CD4-positive, alpha-beta T cell (primary cell): ENCODE data around the gene TTC21A. TPM values are rescaled to one million over a fixed set of nuclear protein-coding genes. Genes with fewer than 3 reads are reported as not detected.

Experiments used
- ATAC-seq: fragments of 200-7000 bp; cut with Tn5 transposase; one replicate; pipeline ENCODE4 v1.10.0; 2022; ENCODE audit warnings: mild to moderate bottlenecking; ENCODE audit not compliant: poor library complexity
- CTCF ChIA-PET: fragments of 350-600 bp; sonication (Branson Sonifier 250); formaldehyde crosslinking; loops from one replicate; lab custom pipeline; 2021; ENCODE audit warnings: antibody characterized with exemption, inconsistent platforms; lab: Charles Lee
- POLR2A ChIA-PET: fragments of 350-600 bp; sonication (Branson Sonifier 250); formaldehyde crosslinking; loops from one replicate; lab custom pipeline; 2021; ENCODE audit warnings: antibody characterized with exemption, inconsistent platforms; lab: Charles Lee
- DNase-seq, 14 experiments: peaks; one replicate each; pipeline ENCODE4 v3.0.0-alpha.2; 2013 to 2020; ENCODE audit warnings: mixed read lengths in 2 of 14
- H3K27ac ChIP-seq, 2 donors: one replicate each; pipeline versions ENCODE4 v1.5.1 to v1.7.0; 2013; ENCODE audit warnings: low read length in 2 of 2, low read depth in 1 of 2, mild to moderate bottlenecking in 1 of 2
- H3K27me3 ChIP-seq, 2 experiments: 1 replicate in 1 of 2; 2 replicates in 1 of 2; pipeline versions ENCODE4 v1.6.1 to v1.7.0; 2013; ENCODE audit warnings: low read length in 2 of 2, control low read depth in 1 of 2, mild to moderate bottlenecking in 1 of 2, moderate library complexity in 1 of 2; ENCODE audit not compliant: insufficient read depth in 2 of 2, control insufficient read depth in 1 of 2
- H3K36me3 ChIP-seq: one replicate; pipeline ENCODE4 v1.6.1; 2013; ENCODE audit warnings: low read length, control low read depth; ENCODE audit not compliant: insufficient read depth
- H3K4me1 ChIP-seq: one replicate; pipeline ENCODE4 v1.6.1; 2013; ENCODE audit warnings: low read length, control low read depth; ENCODE audit not compliant: insufficient read depth
- H3K4me3 ChIP-seq: one replicate; pipeline ENCODE4 v1.5.1; 2013; ENCODE audit warnings: mild to moderate bottlenecking, low read length, moderate library complexity
- H3K9me3 ChIP-seq, 2 experiments: 1 replicate in 1 of 2; 2 replicates in 1 of 2; pipeline versions ENCODE4 v1.6.1 to v1.7.0; 2013; ENCODE audit warnings: low read length in 2 of 2, mild to moderate bottlenecking in 2 of 2, control low read depth in 1 of 2, moderate library complexity in 1 of 2; ENCODE audit not compliant: control insufficient read depth in 1 of 2, insufficient read depth in 1 of 2
- H3K27ac Mint-ChIP-seq: one replicate; pipeline ENCODE4 v1.8.0; 2020; ENCODE audit warnings: mixed read lengths
- H3K27me3 Mint-ChIP-seq: one replicate; pipeline ENCODE4 v1.8.0; 2021; ENCODE audit warnings: mixed read lengths
- H3K36me3 Mint-ChIP-seq: one replicate; pipeline ENCODE4 v1.8.0; 2021; ENCODE audit warnings: low read depth, mixed read lengths
- H3K4me1 Mint-ChIP-seq: one replicate; pipeline ENCODE4 v1.8.0; 2021; ENCODE audit warnings: low read depth, mixed read lengths
- H3K4me3 Mint-ChIP-seq: one replicate; pipeline ENCODE4 v1.8.0; 2020; ENCODE audit warnings: mild to moderate bottlenecking, mixed read lengths
- H3K9me3 Mint-ChIP-seq: one replicate; pipeline ENCODE4 v1.8.0; 2020; ENCODE audit warnings: mixed read lengths
- CTCF ChIP-seq: fragments of 200-600 bp; IDR thresholded peaks from one replicate; pipeline ENCODE4 v1.8.0; 2022; ENCODE audit warnings: antibody characterized with exemption, mild to moderate bottlenecking
- intact Hi-C, 2 experiments: fragments of 100-400 bp; cut with DNase I in 1 of 2; cut with micrococcal nuclease in 1 of 2; formaldehyde crosslinking; loops; one replicate each; pipeline versions ENCODE4 v1.15.1 to v1.9.0; 2023 to 2025; cut with DNase I, micrococcal nuclease
- total RNA-seq, 174 experiments: library from RNA in 2 of 174; stranded (reverse) in 2 of 174; gene quantifications; one replicate each; pipeline ENCODE4 v1.2.3 and lab custom pipeline; 2021 to 2026

TTC21A gene
- total RNA-seq, 2 experiments from 2014 or later: 4.1 to 5.2 TPM

- intact Hi-C loops: loop anchor here in 1 of 2 experiments (10.0 kb wide), 1 partner anchor 91 kb away; the partner anchor contains the start of genes SCN11A and WDR48
Measured at GRCh38 chr3:39146083-39146501, 38.6 kb downstream of the TTC21A start.

GRCh38 chr3:39146611-39147591, 39.4 kb downstream of the TTC21A start:
- peak overlapping the region; percentile 44 for H3K4me3 ChIP-seq
- H3K4me1 ChIP-seq: peaks cover 77% of the 10 kb centered on the region
- Mint-ChIP-seq H3K27ac (peak overlapping the region; percentile 97), H3K4me3 (peak overlapping the region; percentile 93), H3K27me3 (no peaks in the 10 kb centered on the region), H3K36me3 (peaks cover 77% of the 10 kb centered on the region), H3K4me1 (peaks cover 82% of the 10 kb centered on the region), H3K9me3 (no peaks in the 10 kb centered on the region)
- intact Hi-C loops: loop anchor here in 1 of 2 experiments (10.0 kb wide), 1 partner anchor 92 kb away; the partner anchor contains the start of genes SCN11A and WDR48
- H3K27ac ChIP-seq: peak overlapping the region; percentile 64 to 83
- POLR2A ChIA-PET: interaction anchor here (0.8 to 2.0 kb wide), 5 partner anchors 9 to 141 kb away, joined by 3 to 10 read pairs (median 4); partner anchors contain the start of genes GORASP1 and TTC21A
- no peaks in the 10 kb centered on the region for H3K27me3 ChIP-seq
- CTCF ChIA-PET: interaction anchor here (1.0 to 1.1 kb wide), 3 partner anchors 10 to 141 kb away, joined by 3 read pairs; no protein-coding TSS in a partner anchor
- no peaks in the 10 kb centered on the region for H3K9me3 ChIP-seq
- ATAC-seq: peak; percentile 27
- DNase-seq: peak in 13 of 14 experiments; percentile 48 to 89 (median 71)
- TF ChIP-seq CTCF: no peak
- H3K36me3 ChIP-seq: peaks cover 47% of the 10 kb centered on the region

More at GRCh38 chr3:39146083-39146501, 38.6 kb downstream of the TTC21A start:
- Mint-ChIP-seq H3K4me1 (peaks cover 81% of the 10 kb centered on the region), H3K9me3 (no peaks in the 10 kb centered on the region), H3K4me3 (peak overlapping the region; percentile 43), H3K36me3 (peaks cover 82% of the 10 kb centered on the region), H3K27ac (peak overlapping the region; percentile 97), H3K27me3 (no peaks in the 10 kb centered on the region)
- ATAC-seq (no peak), DNase-seq (peak in 2 of 14 experiments; percentile 61 to 65)
- no peak for TF ChIP-seq CTCF
- H3K4me1 ChIP-seq: peaks cover 74% of the 10 kb centered on the region
- no peaks in the 10 kb centered on the region for H3K9me3 ChIP-seq
- no peak overlapping the region for H3K4me3 ChIP-seq
- H3K27ac ChIP-seq: no peak overlapping the region
- H3K27me3 ChIP-seq: no peaks in the 10 kb centered on the region
- POLR2A ChIA-PET: interaction anchor here (1.1 to 2.0 kb wide), 2 partner anchors 38 to 142 kb away, joined by 3 to 10 read pairs; partner anchors contain the start of genes GORASP1 and TTC21A
- peaks cover 55% of the 10 kb centered on the region for H3K36me3 ChIP-seq
- CTCF ChIA-PET: interaction anchor here (1.1 kb wide), 1 partner anchor 142 kb away, joined by 3 read pairs; no protein-coding TSS in a partner anchor
